ENCODE data around the gene HDHD5.

HDHD5 gene

GRCh38 chr22:17158568-17159503, at the start of gene HDHD5:
Gene HDHD5 (minus strand): TSS chr22:17159277. CDS start chr22:17159251, 26 bp downstream.
- peaks cover 2% of the 10 kb centered on the region for H3K36me3 Mint-ChIP-seq
- no peaks in the 10 kb centered on the region for H3K27me3 Mint-ChIP-seq
- no peak within 1 kb of the TSS for H3K27ac Mint-ChIP-seq
- H3K4me1 Mint-ChIP-seq: peaks cover 14% of the 10 kb centered on the region
- no peaks in the 10 kb centered on the region for H3K9me3 Mint-ChIP-seq
- ATAC-seq (ENCODE audit: low read depth) (peak; percentile 90), DNase-seq (ENCODE audit: low spot score in 2 of 2) (peak; percentile 72 to 89)
- H3K4me3 Mint-ChIP-seq: peak within 1 kb of the TSS; percentile 88

- no peaks in the 10 kb centered on the region for H3K27me3 Mint-ChIP-seq
- peaks cover 9% of the 10 kb centered on the region for H3K4me1 Mint-ChIP-seq
These were observed 46.4 kb upstream of the HDHD5 start for GRCh38 chr22:17205432-17205831.

DNA sequence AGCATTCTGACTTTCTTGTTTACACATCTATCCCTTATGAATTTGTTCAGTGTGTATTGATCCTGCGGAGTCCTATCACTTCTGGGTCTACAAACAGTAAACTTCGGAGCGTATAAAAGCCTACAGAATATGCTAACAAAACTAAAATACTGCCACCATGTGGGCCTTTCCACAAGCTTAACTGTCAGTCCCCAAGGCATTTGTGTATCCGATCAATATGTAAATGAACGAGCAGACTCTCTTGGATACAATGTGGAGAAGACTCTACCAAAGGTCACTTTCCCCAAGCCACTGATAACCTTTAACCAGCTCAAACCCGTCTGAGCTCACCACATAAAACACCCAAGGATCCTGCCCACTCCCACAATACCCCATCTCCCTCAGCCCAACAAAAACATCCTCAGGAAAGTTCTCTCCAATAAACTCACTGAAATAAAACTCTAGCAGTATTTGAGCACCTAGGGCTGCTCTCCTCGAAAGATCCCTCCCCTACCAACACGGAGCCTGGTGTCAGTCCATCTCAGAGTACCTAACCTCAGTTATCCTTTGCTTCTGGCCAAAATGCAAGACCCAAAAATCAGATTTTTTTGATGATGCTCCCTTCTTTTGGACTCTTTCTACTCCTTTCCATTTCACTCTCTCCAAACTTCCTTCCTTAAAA, 42.3 kb upstream of the HDHD5 start:
- H3K36me3 Mint-ChIP-seq: peaks cover 35% of the 10 kb centered on the region
- no peak overlapping the region for H3K4me3 Mint-ChIP-seq
- no peaks in the 10 kb centered on the region for H3K9me3 Mint-ChIP-seq
- H3K27me3 Mint-ChIP-seq: no peaks in the 10 kb centered on the region
- H3K4me1 Mint-ChIP-seq: peaks cover 2% of the 10 kb centered on the region
- H3K27ac Mint-ChIP-seq: no peak overlapping the region
- ATAC-seq (ENCODE audit: low read depth) (no peak), DNase-seq (ENCODE audit: low spot score in 2 of 2) (no peak)

More at GRCh38 chr22:17205432-17205831, 46.4 kb upstream of the HDHD5 start:
- no peaks in the 10 kb centered on the region for H3K9me3 Mint-ChIP-seq
- no peak for ATAC-seq (ENCODE audit: low read depth)
- no peak overlapping the region for H3K4me3 Mint-ChIP-seq
- no peak overlapping the region for H3K27ac Mint-ChIP-seq
- peaks cover 40% of the 10 kb centered on the region for H3K36me3 Mint-ChIP-seq
- no peak for DNase-seq (ENCODE audit: low spot score in 2 of 2)

- no peak overlapping the region for H3K4me3 Mint-ChIP-seq
- H3K4me1 Mint-ChIP-seq: peaks cover 7% of the 10 kb centered on the region
- H3K27ac Mint-ChIP-seq: no peak overlapping the region
- no peaks in the 10 kb centered on the region for H3K9me3 Mint-ChIP-seq
- ATAC-seq (ENCODE audit: low read depth) (no peak), DNase-seq (ENCODE audit: low spot score in 2 of 2) (no peak)
- no peaks in the 10 kb centered on the region for H3K27me3 Mint-ChIP-seq
- H3K36me3 Mint-ChIP-seq: peaks cover 41% of the 10 kb centered on the region
These were observed 40.1 kb upstream of the HDHD5 start for GRCh38 chr22:17199003-17199731.

DNA sequence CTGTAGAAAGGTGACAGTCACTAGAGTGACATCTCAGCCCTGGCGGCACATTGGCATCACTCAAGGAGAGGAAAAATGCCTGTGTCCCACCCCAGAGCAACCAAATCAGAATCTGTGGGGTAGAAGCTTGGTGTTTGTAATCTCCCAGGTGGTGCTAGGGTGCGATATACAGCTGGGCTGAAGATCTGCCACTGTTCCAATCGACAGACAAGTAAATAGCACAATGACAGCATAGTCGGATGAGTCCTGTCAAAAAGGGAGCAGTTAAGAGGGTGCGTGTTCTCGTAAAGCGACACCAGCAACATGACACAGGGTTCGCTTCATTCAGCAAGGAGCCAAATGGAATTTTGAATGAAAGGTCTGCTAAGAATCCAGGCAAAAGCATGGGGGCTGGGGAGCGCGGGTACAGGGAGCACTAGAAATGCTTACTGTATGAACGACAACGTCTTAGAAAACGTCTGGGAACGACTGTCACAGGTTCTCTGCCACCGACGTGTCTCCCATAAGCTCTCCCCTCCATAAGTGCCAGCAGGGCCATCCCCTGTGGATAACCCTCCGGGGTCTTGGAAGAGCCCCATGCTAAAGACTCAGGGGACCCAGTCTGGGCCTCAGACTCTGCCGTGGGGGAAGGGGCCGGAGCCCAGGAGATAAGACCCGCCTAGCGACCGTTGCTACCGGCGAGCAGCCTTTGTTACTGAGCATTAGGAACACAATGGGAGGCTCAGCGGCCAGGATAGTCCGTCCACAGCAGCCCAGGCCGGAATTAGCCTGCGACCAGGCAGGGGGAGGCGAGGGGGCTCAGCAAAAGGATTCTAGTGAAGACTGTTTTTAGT, 39.3 kb upstream of the HDHD5 start:
- H3K27ac Mint-ChIP-seq: no peak overlapping the region
- H3K4me1 Mint-ChIP-seq: peaks cover 7% of the 10 kb centered on the region
- DNase-seq (ENCODE audit: low spot score in 2 of 2): no peak
- peaks cover 35% of the 10 kb centered on the region for H3K36me3 Mint-ChIP-seq
- no peak overlapping the region for H3K4me3 Mint-ChIP-seq
- H3K9me3 Mint-ChIP-seq: no peaks in the 10 kb centered on the region
- no peak for ATAC-seq (ENCODE audit: low read depth)
- no peaks in the 10 kb centered on the region for H3K27me3 Mint-ChIP-seq

DNA sequence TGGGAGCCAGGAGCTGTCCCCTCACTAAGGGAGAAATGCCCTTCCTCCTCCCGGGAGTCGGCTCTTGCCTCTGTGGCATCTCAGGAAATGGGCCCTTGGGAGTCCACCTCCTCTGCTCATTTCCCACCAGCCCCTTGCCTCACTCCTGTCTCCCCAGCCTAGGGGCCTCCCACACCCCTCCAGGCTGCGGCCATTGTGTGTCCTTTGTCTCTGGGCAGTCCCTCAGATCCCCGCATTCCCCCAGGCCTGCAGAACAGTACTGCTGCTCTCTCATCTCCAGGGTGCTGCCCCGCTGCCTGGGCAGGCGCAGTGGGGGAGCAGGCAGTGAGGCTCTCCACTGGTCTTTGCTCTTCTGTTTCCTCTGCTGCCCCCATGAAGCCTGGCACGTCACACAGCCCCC, 35.1 kb upstream of the HDHD5 start:
- peak overlapping the region; percentile 62 for H3K27ac Mint-ChIP-seq
- peaks cover 5% of the 10 kb centered on the region for H3K4me1 Mint-ChIP-seq
- H3K9me3 Mint-ChIP-seq: no peaks in the 10 kb centered on the region
- H3K4me3 Mint-ChIP-seq: no peak overlapping the region
- peaks cover 17% of the 10 kb centered on the region for H3K36me3 Mint-ChIP-seq
- no peak for DNase-seq (ENCODE audit: low spot score in 2 of 2)
- no peaks in the 10 kb centered on the region for H3K27me3 Mint-ChIP-seq
- ATAC-seq (ENCODE audit: low read depth): no peak

DNA sequence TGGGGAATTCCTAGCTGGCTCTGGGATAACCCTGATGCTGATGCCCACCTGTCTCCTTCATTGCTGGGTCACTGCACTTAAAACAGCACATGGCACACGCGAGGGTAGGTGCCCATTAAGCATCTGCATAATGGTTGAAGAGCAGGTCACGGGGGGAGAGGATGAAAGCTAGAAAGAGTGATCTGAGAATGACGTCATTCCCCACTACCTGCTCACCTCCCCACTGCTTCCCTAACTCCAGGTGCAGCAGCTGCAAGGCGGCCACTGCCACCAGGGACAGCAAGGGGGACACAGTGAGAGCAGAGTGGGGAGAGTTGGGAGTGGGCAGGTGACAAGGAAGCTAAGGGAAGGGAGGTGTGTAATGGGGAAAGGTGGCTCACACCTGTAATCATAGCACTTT, 33.1 kb upstream of the HDHD5 start:
- H3K4me3 Mint-ChIP-seq: no peak overlapping the region
- DNase-seq (ENCODE audit: low spot score in 2 of 2) (no peak), ATAC-seq (ENCODE audit: low read depth) (no peak)
- H3K36me3 Mint-ChIP-seq: peaks cover 20% of the 10 kb centered on the region
- H3K9me3 Mint-ChIP-seq: no peaks in the 10 kb centered on the region
- H3K27ac Mint-ChIP-seq: peak overlapping the region; percentile 21
- H3K27me3 Mint-ChIP-seq: no peaks in the 10 kb centered on the region
- peaks cover 5% of the 10 kb centered on the region for H3K4me1 Mint-ChIP-seq

DNA sequence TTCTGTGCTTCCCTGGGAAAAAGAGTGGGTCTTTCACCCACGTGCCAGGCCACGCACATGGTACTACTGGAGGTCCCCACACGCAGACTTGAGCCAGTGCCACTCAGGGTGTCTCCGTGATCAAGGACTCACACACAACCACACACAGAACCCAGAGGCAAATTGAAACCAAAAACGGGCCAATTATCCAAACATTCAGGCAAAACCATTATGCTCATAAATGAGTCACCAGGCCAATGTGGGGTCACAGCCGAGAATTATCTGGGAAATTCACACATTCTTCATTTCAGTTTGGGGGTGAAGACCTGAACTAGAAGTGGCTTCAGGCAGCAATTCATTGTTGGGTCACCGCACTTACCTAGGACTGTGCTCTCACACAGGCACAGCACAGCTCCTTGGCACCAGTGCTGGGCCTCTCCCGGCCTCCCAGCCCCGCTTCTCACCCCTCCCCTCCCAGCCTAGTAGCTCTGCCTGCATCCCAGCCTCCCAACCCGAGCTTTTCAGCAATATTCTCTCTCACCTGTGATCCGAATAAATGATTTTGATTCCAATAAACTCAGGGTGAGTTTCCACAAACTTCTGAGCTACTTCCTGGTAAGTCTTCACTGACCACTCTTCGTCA, 32.2 kb upstream of the HDHD5 start:
- DNase-seq (ENCODE audit: low spot score in 2 of 2) (no peak), ATAC-seq (ENCODE audit: low read depth) (no peak)
- Mint-ChIP-seq H3K27me3 (no peaks in the 10 kb centered on the region), H3K4me3 (no peak overlapping the region), H3K27ac (peak overlapping the region; percentile 35), H3K9me3 (no peaks in the 10 kb centered on the region), H3K4me1 (peaks cover 5% of the 10 kb centered on the region), H3K36me3 (peaks cover 20% of the 10 kb centered on the region)

GRCh38 chr22:17190702-17191101, 31.6 kb upstream of the HDHD5 start:
- DNase-seq (ENCODE audit: low spot score in 2 of 2): no peak
- H3K9me3 Mint-ChIP-seq: no peaks in the 10 kb centered on the region
- no peak overlapping the region for H3K27ac Mint-ChIP-seq
- H3K36me3 Mint-ChIP-seq: peaks cover 20% of the 10 kb centered on the region
- H3K4me1 Mint-ChIP-seq: peaks cover 5% of the 10 kb centered on the region
- no peak for ATAC-seq (ENCODE audit: low read depth)
- H3K27me3 Mint-ChIP-seq: no peaks in the 10 kb centered on the region
- no peak overlapping the region for H3K4me3 Mint-ChIP-seq

GRCh38 chr22:17176715-17177114, 17.6 kb upstream of the HDHD5 start:
- DNase-seq (ENCODE audit: low spot score in 2 of 2) (no peak), ATAC-seq (ENCODE audit: low read depth) (no peak)
- Mint-ChIP-seq H3K4me3 (no peak overlapping the region), H3K9me3 (no peaks in the 10 kb centered on the region), H3K36me3 (peaks cover 17% of the 10 kb centered on the region), H3K4me1 (no peaks in the 10 kb centered on the region), H3K27ac (no peak overlapping the region), H3K27me3 (no peaks in the 10 kb centered on the region)

DNA sequence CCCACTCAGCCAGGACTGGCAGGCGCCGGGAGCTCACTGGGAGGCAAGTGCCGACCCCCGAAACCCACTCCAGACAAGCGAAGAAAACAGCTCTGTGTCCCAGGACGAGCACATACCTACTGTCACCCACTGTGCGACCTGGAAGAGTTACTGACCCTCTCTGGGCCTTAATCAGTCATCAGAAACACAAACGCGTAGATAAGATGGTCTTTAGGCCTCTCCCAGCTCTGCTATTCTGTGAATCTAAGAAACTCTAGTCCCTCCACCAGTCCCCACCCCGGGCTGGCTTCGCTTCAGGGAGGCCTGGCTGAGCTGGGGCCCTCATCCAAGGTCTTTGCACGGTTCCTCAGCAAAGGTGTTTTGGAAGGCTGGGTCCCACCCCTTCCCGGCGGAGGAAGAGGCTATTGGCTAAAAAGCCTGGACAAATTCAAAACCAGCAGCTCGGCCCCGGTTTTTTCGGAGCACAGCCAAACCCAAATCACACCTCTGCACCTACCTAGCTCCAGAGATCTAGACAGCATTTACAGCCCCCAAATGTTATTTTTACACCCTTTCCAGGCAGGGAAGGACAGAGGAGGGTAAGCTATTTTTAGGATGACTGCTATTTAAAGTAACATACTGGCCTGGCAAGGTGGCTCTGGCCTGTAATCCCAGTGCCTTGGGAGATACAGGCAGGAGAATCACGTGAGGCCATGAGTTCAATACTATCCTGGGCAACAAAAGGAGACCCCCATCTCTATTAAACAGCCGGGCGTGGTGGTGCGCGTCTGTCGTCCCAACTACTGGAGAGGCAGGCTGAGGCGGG, 13.2 kb upstream of the HDHD5 start:
- no peak for DNase-seq (ENCODE audit: low spot score in 2 of 2)
- peaks cover 2% of the 10 kb centered on the region for H3K27me3 Mint-ChIP-seq
- no peaks in the 10 kb centered on the region for H3K36me3 Mint-ChIP-seq
- H3K4me3 Mint-ChIP-seq: peak overlapping the region; percentile 68
- H3K9me3 Mint-ChIP-seq: no peaks in the 10 kb centered on the region
- peaks cover 3% of the 10 kb centered on the region for H3K4me1 Mint-ChIP-seq
- no peak for ATAC-seq (ENCODE audit: low read depth)
- H3K27ac Mint-ChIP-seq: no peak overlapping the region

GRCh38 chr22:17171153-17172028, 12.3 kb upstream of the HDHD5 start:
- H3K4me1 Mint-ChIP-seq: peaks cover 3% of the 10 kb centered on the region

More at GRCh38 chr22:17171153-17172028, 12.3 kb upstream of the HDHD5 start:
- H3K36me3 Mint-ChIP-seq: no peaks in the 10 kb centered on the region
- ATAC-seq (ENCODE audit: low read depth): peak; percentile 85
- peak overlapping the region; percentile 80 for H3K4me3 Mint-ChIP-seq
- no peaks in the 10 kb centered on the region for H3K9me3 Mint-ChIP-seq
- H3K27ac Mint-ChIP-seq: no peak overlapping the region
- peaks cover 2% of the 10 kb centered on the region for H3K27me3 Mint-ChIP-seq
- DNase-seq (ENCODE audit: low spot score in 2 of 2): peak; percentile 68 to 78
